Renal cortical epithelial cell (primary cell): ENCODE measurements around the gene TIMM13. TPM values are rescaled to one million over a fixed set of nuclear protein-coding genes. Genes with fewer than 3 reads are reported as not detected.

Experiments used
- DNase-seq: peaks from one replicate; pipeline ENCODE4 v3.0.0-alpha.2; 2011; ENCODE audit warnings: low read depth
- total RNA-seq: library from RNA; depleted of rRNA; stranded (reverse); fragments of >200 nt; gene quantifications from 2 replicates; pipeline ENCODE4 v1.2.3, GENCODE V29; 2014

The TIMM13 gene
- total RNA-seq, 1 donor from 2014 or later: 45.5 TPM

- DNase-seq: no peak
These were observed 27.8 kb upstream of the TIMM13 start for GRCh38 chr19:2454962-2455850.

- DNase-seq: no peak
These were observed 27.0 kb upstream of the TIMM13 start for GRCh38 chr19:2454199-2454961.

- no peak for DNase-seq
These were observed 26.1 kb upstream of the TIMM13 start for GRCh38 chr19:2453431-2454025.

- no peak for DNase-seq
These were observed 24.4 kb upstream of the TIMM13 start for GRCh38 chr19:2451741-2452140.

- DNase-seq: no peak
These were observed 23.8 kb upstream of the TIMM13 start for GRCh38 chr19:2451138-2451537.

GRCh38 chr19:2449019-2449418 is 21.6 kb upstream of the TIMM13 start:
- no peak for DNase-seq

GRCh38 chr19:2446381-2446780 is 19.0 kb upstream of the TIMM13 start:
- no peak for DNase-seq

- no peak for DNase-seq
These were observed 17.0 kb upstream of the TIMM13 start for GRCh38 chr19:2444251-2445002.

- DNase-seq: no peak
These were observed 16.4 kb upstream of the TIMM13 start for GRCh38 chr19:2443785-2444182.

- DNase-seq: no peak
These were observed 15.9 kb upstream of the TIMM13 start for GRCh38 chr19:2443116-2443784.

GRCh38 chr19:2441096-2441752 is 13.8 kb upstream of the TIMM13 start:
- no peak for DNase-seq

GRCh38 chr19:2440515-2440914 is 13.1 kb upstream of the TIMM13 start:
- no peak for DNase-seq

GRCh38 chr19:2438178-2438577 is 10.8 kb upstream of the TIMM13 start:
- no peak for DNase-seq

GRCh38 chr19:2436926-2437325 is 9.5 kb upstream of the TIMM13 start:
- DNase-seq: no peak

GRCh38 chr19:2436384-2436783 is 9.0 kb upstream of the TIMM13 start:
- DNase-seq: no peak

GRCh38 chr19:2434721-2435265 is 7.4 kb upstream of the TIMM13 start:
- DNase-seq: no peak

GRCh38 chr19:2434267-2434666 is 6.9 kb upstream of the TIMM13 start:
- no peak for DNase-seq

- DNase-seq: no peak
These were observed 6.5 kb upstream of the TIMM13 start for GRCh38 chr19:2433854-2434253.

GRCh38 chr19:2432131-2432848 is 4.9 kb upstream of the TIMM13 start:
- DNase-seq: no peak
